ENCODE data around the gene ZNF580. TPM values are rescaled to one million over a fixed set of nuclear protein-coding genes. Genes with fewer than 3 reads are reported as not detected.

The ZNF580 gene
- total and polyA plus RNA-seq, 2 of the 8 experiments (the other 6 are each of a cell fraction or from before 2014, with no cell fraction given): 12.0 to 24.6 TPM

- TF ChIP-seq SP2 (IDR thresholded peaks at IDR 0.05; ENCODE audit: low read length) (no peak), RFX5 (IDR thresholded peaks at IDR 0.05; ENCODE audit: borderline replicate concordance, low read depth, low read length) (no peak), SP4 (IDR thresholded peaks at IDR 0.05; ENCODE audit: low read length) (no peak), CTCF (IDR thresholded peaks at IDR 0.05; ENCODE audit: control extremely low read depth in 1 of 3, insufficient read depth in 1 of 3, low read depth in 1 of 3, low read length in 3 of 3) (no peak)
Measured at GRCh38 chr19:55683449-55684261, 42.9 kb downstream of the ZNF580 start (continued).

All from H1 (cell line).